Epidermal melanocyte (primary cell): Measurements from ENCODE around the gene RTP1.
"Not testable (repeated sequence)": the region's sequence is repeated elsewhere in the genome, so short reads cannot be mapped to it uniquely, and the experiment has no call there.

Source experiments
- DNase-seq: peaks from one replicate; pipeline ENCODE4 v3.0.0; 2011; ENCODE audit warnings: low spot score; ENCODE audit not compliant: insufficient read length

Gene RTP1

DNA sequence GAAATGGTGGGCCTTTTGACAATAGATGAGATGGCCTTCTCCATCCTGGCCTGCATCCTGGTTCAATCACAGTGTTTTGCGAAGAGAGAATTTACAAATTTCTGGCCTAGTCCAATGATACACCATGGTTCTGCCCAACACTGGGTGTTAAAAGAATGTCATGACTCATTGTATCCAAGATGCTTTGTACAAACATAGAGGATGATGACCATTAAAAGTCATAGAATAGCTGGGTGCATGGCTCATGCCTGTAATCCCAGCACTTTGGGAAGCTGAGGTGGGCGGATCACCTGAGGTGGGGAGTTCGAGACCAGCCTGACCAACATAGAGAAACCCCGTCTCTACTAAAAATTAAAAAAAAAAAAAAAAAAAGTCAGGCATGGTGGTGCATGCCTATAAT is 41.5 kb downstream of the RTP1 start:
- DNase-seq: not testable (repeated sequence)

DNA sequence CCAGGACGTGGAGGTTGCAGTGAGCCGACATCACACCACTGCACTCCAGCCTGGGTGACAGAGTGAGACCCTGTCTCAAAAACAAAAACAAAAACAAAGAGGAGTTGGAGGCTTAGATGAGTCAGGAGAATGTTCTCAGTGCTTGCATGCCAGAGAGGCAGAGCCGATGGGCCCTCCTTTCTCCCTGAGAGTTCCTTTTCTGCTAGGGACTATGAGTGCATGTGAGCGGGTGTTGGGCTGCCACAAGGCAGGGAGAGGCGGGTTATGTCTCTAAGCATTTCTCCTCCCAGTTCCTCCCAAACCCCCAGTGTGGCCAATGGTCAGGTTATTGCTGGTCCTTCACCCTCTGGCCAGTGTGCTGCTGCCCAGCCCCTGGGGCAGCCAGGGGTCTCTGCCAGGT is 45.1 kb downstream of the RTP1 start:
- DNase-seq: no peak

DNA sequence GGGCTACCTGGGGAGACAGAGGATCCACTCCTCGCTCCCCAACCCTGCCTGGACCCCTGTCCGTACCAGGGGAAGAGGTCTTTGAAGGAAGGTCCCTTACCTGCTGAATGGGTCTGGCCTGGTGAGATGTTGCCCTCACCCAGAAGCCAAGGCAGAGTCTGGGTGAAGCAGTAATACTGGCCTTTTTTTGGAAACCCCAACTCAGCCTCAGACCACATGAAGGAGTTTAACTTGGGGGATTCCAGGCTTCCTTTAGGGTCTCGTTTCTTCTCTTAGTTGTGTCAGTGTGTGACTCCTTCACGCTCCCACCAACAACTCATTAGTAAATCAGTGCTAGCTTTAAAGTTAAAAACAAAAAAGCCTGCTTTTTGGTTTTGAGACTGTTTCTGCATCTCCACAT is 45.6 kb downstream of the RTP1 start:
- DNase-seq: no peak

DNA sequence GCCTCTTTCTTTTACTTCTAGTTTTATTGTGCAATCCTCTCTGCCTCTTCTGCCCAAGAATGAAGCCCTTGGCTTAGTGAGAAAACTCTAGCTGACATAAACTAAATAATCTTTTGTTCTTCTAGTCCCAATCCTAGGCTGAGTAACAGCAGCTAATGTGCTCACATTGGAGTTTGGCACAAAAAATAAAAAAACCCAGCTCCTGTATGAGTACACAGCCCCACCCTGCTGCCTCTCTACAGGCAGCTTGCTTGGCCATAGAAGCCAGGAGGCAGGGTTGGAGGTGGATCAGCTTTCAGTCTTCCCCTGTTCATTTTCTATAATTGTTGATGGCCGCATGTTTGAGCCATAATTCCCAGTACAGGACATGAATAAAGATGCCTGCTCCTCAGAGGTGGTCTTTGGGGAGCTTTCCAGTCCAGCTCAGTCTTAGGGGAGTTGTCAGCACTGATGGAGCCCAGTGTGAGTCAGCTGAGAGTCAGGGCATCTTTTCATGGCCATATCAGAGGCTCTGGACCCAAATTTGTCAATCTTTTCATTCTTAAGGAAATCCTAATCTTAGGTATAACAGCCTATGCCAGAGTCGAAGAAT is 46.7 kb downstream of the RTP1 start:
- no peak for DNase-seq

DNA sequence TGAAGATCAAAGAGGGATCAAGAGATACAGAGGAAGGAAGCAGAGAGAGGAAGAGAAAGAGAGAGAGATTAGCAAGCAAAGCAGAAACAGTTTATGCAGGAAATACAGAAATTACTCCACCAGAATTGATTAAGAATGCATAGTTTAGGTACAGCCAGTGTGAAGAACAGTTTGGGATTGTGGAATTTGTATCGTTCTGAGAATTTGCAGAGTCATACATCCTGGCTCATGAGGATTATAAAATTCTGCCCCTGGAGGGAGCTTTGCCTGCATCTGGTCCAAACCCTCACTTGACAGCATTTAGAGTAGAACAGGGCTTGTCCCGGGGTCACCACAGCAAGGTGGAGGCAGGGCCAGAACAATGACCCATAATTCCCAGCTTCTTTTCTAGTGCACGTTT is 50.1 kb downstream of the RTP1 start:
- DNase-seq: no peak
